Measurements from ENCODE around the gene HDAC9.

- TF ChIP-seq ZNF274 (IDR thresholded peaks at IDR 0.05; ENCODE audit: low read depth, low read length) (no peak), SUZ12 (IDR thresholded peaks at IDR 0.05; ENCODE audit: extremely low read depth, insufficient read depth, insufficient read length) (no peak), YY1 (IDR thresholded peaks at IDR 0.05; ENCODE audit: insufficient read depth, insufficient read length) (no peak)
These were observed 25.1 kb downstream of the HDAC9 start for GRCh38 chr7:18520450-18521235.
